Measurements from ENCODE around the gene GPR78.
"Not testable (repeated sequence)": the region's sequence is repeated elsewhere in the genome, so short reads cannot be mapped to it uniquely, and the experiment has no call there.

GPR78 gene

GRCh38 chr4:8615366-8615765, 35.2 kb downstream of the GPR78 start:
- Mint-ChIP-seq H3K27ac (ENCODE audit: low read depth) (no peak overlapping the region), H3K4me3 (no peak overlapping the region), H3K27me3 (peaks cover 9% of the 10 kb centered on the region), H3K9me3 (no peaks in the 10 kb centered on the region), H3K4me1 (no peaks in the 10 kb centered on the region), H3K36me3 (ENCODE audit: insufficient read depth) (no peaks in the 10 kb centered on the region)
- DNase-seq (ENCODE audit: low spot score in 2 of 2): no peak
- no peak for ATAC-seq (replicated peaks; ENCODE audit: extremely low read depth, poor library complexity, severe bottlenecking)

DNA sequence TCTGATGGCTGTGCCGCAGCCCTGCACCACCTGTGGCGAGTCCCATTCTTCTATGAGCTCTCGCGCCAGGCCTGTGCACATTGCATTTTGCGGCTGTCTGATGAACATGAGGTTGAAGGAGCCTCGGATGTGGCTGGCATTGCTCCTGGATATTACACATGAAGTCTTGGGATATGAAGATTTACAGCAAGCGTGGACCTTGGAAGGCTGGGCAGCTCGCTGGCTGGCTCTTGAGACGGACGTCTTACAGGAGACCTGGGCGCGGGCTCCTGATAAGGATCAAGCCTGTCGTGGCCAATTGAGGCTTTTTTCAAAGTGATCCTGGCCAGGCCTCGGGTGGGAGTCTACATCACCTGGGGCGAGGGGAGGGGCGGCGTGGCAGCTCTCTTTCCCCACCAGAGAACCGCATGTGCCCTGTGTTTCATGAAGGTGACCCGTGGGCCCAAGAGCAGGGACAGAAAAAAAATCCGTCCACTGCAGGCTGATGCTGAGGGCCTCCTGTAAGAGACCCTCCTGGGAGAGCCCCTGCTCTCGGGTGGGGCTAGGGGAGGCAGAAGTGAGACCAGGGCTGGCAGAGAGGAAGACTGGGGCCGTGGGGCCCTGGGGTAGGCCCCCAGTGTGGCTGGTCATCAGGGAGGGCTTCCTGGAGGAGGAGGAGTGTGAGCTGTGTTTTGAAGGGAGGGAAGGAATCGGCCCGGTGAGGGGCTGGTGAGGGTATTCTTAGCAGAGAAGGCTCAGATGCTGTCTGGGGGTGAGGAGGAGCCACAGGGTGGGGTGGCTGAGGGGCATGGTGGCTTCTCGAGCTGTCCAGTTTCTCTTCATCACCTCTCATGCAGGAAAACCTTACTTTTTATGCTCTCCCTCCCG, 36.0 kb downstream of the GPR78 start:
- Mint-ChIP-seq H3K36me3 (ENCODE audit: insufficient read depth) (no peaks in the 10 kb centered on the region), H3K9me3 (no peaks in the 10 kb centered on the region), H3K4me3 (no peak overlapping the region), H3K27ac (ENCODE audit: low read depth) (no peak overlapping the region), H3K4me1 (no peaks in the 10 kb centered on the region), H3K27me3 (peaks cover 9% of the 10 kb centered on the region)
- ATAC-seq (replicated peaks; ENCODE audit: extremely low read depth, poor library complexity, severe bottlenecking) (no peak), DNase-seq (ENCODE audit: low spot score in 2 of 2) (no peak)

DNA sequence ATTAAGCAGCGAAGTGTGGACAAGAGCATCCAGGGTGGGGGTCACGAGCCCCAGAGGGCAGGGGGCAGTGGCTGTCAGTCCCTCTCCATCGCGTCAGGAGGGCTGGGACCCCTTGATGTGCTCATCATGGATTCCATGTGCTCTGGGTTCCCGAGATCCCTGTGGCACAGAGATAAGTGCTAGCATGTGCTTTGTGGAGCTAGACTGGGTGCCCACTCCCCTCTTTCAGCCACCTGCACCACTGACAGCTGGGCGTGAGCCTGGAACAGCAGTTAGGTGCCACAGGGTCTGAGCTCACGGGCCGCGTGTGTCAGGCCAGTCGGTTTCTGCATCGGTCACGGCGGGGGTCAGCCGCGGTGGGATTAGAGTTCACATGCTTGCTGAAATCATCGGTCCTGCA, 36.6 kb downstream of the GPR78 start:
- no peak for DNase-seq (ENCODE audit: low spot score in 2 of 2)
- no peak for ATAC-seq (replicated peaks; ENCODE audit: extremely low read depth, poor library complexity, severe bottlenecking)
- no peaks in the 10 kb centered on the region for H3K9me3 Mint-ChIP-seq
- H3K27me3 Mint-ChIP-seq: peaks cover 9% of the 10 kb centered on the region
- H3K4me3 Mint-ChIP-seq: no peak overlapping the region
- no peaks in the 10 kb centered on the region for H3K36me3 Mint-ChIP-seq (ENCODE audit: insufficient read depth)
- H3K27ac Mint-ChIP-seq (ENCODE audit: low read depth): no peak overlapping the region
- no peaks in the 10 kb centered on the region for H3K4me1 Mint-ChIP-seq

- Mint-ChIP-seq H3K27me3 (peaks cover 9% of the 10 kb centered on the region), H3K4me1 (no peaks in the 10 kb centered on the region), H3K9me3 (no peaks in the 10 kb centered on the region), H3K27ac (ENCODE audit: low read depth) (no peak overlapping the region), H3K4me3 (no peak overlapping the region), H3K36me3 (ENCODE audit: insufficient read depth) (no peaks in the 10 kb centered on the region)
- DNase-seq (ENCODE audit: low spot score in 2 of 2): no peak
- ATAC-seq (replicated peaks; ENCODE audit: extremely low read depth, poor library complexity, severe bottlenecking): no peak
Measured at GRCh38 chr4:8617486-8618040, 37.4 kb downstream of the GPR78 start.

DNA sequence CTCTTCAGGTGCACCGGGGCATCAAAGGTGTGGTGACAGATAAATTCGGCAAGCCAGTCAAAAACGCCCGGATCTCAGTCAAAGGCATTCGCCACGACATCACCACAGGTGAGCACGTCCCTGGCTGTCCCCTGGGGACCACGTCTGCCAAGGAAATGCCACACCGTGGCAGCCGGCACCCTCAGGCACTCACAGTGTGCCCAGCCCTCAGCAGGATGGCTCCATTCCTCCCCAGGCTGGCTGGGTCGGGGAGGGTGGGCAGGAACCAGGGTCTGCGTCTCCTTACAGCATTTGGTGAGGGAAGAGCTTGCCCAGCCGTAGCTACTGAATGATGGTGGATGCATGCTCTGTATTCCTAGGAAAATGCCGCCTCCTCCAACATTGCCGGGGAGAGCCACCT, 38.2 kb downstream of the GPR78 start:
- Mint-ChIP-seq H3K4me1 (no peaks in the 10 kb centered on the region), H3K9me3 (no peaks in the 10 kb centered on the region), H3K4me3 (no peak overlapping the region), H3K27me3 (peaks cover 9% of the 10 kb centered on the region), H3K27ac (ENCODE audit: low read depth) (no peak overlapping the region), H3K36me3 (ENCODE audit: insufficient read depth) (no peaks in the 10 kb centered on the region)
- no peak for DNase-seq (ENCODE audit: low spot score in 2 of 2)
- no peak for ATAC-seq (replicated peaks; ENCODE audit: extremely low read depth, poor library complexity, severe bottlenecking)

GRCh38 chr4:8618961-8619720, 38.9 kb downstream of the GPR78 start:
- Mint-ChIP-seq H3K36me3 (ENCODE audit: insufficient read depth) (no peaks in the 10 kb centered on the region), H3K27me3 (peaks cover 9% of the 10 kb centered on the region), H3K4me1 (no peaks in the 10 kb centered on the region), H3K27ac (ENCODE audit: low read depth) (no peak overlapping the region), H3K4me3 (no peak overlapping the region), H3K9me3 (no peaks in the 10 kb centered on the region)
- no peak for ATAC-seq (replicated peaks; ENCODE audit: extremely low read depth, poor library complexity, severe bottlenecking)
- no peak for DNase-seq (ENCODE audit: low spot score in 2 of 2)

DNA sequence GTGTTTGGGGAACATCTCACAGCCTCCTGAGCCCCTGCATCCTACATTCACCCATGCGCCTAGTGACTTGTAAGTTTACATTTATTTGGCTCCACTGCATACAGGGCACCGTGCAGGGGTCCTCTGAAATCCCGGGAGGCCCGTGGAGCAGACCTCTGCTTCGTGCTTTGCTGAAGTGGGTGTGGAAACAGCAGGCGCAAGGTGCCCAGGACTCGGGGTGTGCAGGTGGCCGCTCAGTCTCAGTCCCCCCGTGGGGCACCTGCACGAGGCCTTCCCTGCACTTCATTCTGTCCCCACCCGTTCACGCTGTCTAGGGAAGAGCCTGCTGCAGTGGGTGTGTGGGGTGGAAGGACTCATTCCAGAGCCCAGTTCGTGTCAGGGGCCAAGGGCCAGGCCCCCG, 40.9 kb downstream of the GPR78 start:
- not testable (repeated sequence) for H3K27ac Mint-ChIP-seq (ENCODE audit: low read depth); ATAC-seq (replicated peaks; ENCODE audit: extremely low read depth, poor library complexity, severe bottlenecking); H3K36me3 Mint-ChIP-seq (ENCODE audit: insufficient read depth); DNase-seq (ENCODE audit: low spot score in 2 of 2); H3K27me3 Mint-ChIP-seq; H3K4me3 Mint-ChIP-seq; H3K9me3 Mint-ChIP-seq; H3K4me1 Mint-ChIP-seq

DNA sequence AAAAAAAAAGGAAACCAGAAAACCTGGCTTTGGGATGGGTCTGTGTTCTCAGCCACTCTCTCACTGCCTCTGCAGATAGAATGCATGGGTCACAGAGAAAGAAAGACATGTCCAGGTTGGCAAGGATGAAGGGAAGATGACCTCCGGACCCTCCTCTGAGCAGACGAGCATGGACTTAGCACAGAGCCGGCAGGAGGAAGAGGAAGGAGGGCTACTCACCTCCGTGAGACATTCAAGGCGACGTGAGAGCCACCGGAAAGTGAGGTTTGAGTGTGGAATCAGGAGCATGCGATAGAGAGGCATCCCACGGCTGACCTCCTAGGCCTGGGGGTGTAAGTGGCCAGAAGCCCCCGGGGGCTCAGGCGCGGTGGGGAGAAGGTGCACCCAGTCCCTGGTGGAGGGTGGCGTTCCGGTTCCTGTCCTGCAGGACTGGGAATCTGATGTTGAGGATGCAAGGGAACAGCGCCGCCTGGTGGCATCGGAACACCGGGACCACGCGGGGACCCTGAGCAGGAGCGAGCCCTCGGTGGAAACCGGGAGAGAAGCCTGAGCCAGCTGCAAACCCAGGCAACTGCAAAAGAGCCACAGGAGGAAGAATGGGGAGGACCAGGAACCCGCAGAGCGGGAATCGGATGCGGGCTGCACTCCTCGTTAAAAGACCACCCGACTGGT, 44.5 kb downstream of the GPR78 start:
- not testable (repeated sequence) for H3K4me3 Mint-ChIP-seq; H3K9me3 Mint-ChIP-seq; H3K4me1 Mint-ChIP-seq; H3K27me3 Mint-ChIP-seq; ATAC-seq (replicated peaks; ENCODE audit: extremely low read depth, poor library complexity, severe bottlenecking); H3K27ac Mint-ChIP-seq (ENCODE audit: low read depth); DNase-seq (ENCODE audit: low spot score in 2 of 2); H3K36me3 Mint-ChIP-seq (ENCODE audit: insufficient read depth)

DNA sequence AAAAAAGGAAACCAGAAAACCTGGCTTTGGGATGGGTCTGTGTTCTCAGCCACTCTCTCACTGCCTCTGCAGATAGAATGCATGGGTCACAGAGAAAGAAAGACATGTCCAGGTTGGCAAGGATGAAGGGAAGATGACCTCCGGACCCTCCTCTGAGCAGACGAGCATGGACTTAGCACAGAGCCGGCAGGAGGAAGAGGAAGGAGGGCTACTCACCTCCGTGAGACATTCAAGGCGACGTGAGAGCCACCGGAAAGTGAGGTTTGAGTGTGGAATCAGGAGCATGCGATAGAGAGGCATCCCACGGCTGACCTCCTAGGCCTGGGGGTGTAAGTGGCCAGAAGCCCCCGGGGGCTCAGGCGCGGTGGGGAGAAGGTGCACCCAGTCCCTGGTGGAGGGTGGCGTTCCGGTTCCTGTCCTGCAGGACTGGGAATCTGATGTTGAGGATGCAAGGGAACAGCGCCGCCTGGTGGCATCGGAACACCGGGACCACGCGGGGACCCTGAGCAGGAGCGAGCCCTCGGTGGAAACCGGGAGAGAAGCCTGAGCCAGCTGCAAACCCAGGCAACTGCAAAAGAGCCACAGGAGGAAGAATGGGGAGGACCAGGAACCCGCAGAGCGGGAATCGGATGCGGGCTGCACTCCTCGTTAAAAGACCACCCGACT, 50.2 kb downstream of the GPR78 start:
- H3K36me3 Mint-ChIP-seq (ENCODE audit: insufficient read depth); DNase-seq (ENCODE audit: low spot score in 2 of 2); H3K9me3 Mint-ChIP-seq; H3K27ac Mint-ChIP-seq (ENCODE audit: low read depth); H3K4me3 Mint-ChIP-seq; H3K27me3 Mint-ChIP-seq; H3K4me1 Mint-ChIP-seq: not testable (repeated sequence)
- ATAC-seq (replicated peaks; ENCODE audit: extremely low read depth, poor library complexity, severe bottlenecking): peak; percentile 12

DNA sequence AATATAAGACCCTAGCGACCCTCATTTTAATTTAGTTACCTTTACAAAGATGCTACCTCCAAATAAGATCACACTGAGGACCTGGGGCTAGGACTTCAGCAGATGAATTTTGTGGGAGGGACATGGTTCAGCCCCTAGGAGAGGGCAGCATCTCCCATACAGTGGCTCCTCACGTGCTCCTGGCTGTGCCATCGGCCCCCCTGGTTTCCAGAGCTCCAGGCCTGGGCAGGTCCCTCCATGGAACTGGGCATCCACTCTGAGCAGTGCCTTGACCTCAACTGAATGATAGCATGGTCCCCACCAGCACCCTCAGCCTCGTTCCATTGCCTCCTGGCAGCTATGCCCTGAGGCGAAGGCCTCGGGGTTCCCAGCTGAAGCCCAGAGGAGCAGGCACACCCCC, 51.7 kb downstream of the GPR78 start:
- not testable (repeated sequence) for H3K4me1 Mint-ChIP-seq; H3K4me3 Mint-ChIP-seq; H3K27me3 Mint-ChIP-seq; H3K27ac Mint-ChIP-seq (ENCODE audit: low read depth); H3K9me3 Mint-ChIP-seq; ATAC-seq (replicated peaks; ENCODE audit: extremely low read depth, poor library complexity, severe bottlenecking); H3K36me3 Mint-ChIP-seq (ENCODE audit: insufficient read depth); DNase-seq (ENCODE audit: low spot score in 2 of 2)

DNA sequence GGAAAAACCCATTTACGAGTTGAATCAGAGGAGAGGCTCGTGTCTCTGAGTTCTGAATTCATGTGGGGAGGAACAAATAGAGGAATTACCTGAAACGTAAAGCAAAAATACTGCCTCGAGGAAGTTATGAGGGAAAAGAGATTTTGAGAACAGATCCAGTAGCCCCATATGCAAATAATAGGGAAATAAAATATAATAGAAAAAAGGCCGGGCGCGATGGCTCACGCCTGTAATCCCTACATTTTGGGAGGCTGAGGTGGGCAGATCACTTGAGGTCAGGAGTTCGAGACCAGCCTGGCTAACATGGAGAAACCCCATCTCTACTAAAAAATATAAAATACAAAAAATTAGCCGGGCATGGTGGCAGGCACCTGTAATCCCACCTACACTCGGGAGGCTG, 54.6 kb downstream of the GPR78 start:
- H3K4me3 Mint-ChIP-seq; H3K4me1 Mint-ChIP-seq; H3K9me3 Mint-ChIP-seq; DNase-seq (ENCODE audit: low spot score in 2 of 2); ATAC-seq (replicated peaks; ENCODE audit: extremely low read depth, poor library complexity, severe bottlenecking); H3K27ac Mint-ChIP-seq (ENCODE audit: low read depth); H3K36me3 Mint-ChIP-seq (ENCODE audit: insufficient read depth); H3K27me3 Mint-ChIP-seq: not testable (repeated sequence)

DNA sequence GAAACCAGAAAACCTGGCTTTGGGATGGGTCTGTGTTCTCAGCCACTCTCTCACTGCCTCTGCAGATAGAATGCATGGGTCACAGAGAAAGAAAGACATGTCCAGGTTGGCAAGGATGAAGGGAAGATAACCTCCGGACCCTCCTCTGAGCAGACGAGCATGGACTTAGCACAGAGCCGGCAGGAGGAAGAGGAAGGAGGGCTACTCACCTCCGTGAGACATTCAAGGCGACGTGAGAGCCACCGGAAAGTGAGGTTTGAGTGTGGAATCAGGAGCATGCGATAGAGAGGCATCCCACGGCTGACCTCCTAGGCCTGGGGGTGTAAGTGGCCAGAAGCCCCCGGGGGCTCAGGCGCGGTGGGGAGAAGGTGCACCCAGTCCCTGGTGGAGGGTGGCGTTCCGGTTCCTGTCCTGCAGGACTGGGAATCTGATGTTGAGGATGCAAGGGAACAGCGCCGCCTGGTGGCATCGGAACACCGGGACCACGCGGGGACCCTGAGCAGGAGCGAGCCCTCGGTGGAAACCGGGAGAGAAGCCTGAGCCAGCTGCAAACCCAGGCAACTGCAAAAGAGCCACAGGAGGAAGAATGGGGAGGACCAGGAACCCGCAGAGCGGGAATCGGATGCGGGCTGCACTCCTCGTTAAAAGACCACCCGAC, 55.8 kb downstream of the GPR78 start:
- not testable (repeated sequence) for H3K4me1 Mint-ChIP-seq; H3K4me3 Mint-ChIP-seq; H3K9me3 Mint-ChIP-seq; H3K27ac Mint-ChIP-seq (ENCODE audit: low read depth); H3K36me3 Mint-ChIP-seq (ENCODE audit: insufficient read depth); DNase-seq (ENCODE audit: low spot score in 2 of 2)
- peak; percentile 7 for ATAC-seq (replicated peaks; ENCODE audit: extremely low read depth, poor library complexity, severe bottlenecking)
- H3K27me3 Mint-ChIP-seq: peaks cover 13% of the 10 kb centered on the region

Measured in central memory CD8-positive, alpha-beta T cell (primary cell).